CD4-positive, alpha-beta T cell treated with Interferon alpha-2 for 1 hour (primary cell): ENCODE results near the gene TMEM269.

Source experiments
- DNase-seq, 2 donors: peaks; one replicate each; pipeline ENCODE4 v3.0.0-alpha.2; 2020 to 2022

The TMEM269 gene

DNA sequence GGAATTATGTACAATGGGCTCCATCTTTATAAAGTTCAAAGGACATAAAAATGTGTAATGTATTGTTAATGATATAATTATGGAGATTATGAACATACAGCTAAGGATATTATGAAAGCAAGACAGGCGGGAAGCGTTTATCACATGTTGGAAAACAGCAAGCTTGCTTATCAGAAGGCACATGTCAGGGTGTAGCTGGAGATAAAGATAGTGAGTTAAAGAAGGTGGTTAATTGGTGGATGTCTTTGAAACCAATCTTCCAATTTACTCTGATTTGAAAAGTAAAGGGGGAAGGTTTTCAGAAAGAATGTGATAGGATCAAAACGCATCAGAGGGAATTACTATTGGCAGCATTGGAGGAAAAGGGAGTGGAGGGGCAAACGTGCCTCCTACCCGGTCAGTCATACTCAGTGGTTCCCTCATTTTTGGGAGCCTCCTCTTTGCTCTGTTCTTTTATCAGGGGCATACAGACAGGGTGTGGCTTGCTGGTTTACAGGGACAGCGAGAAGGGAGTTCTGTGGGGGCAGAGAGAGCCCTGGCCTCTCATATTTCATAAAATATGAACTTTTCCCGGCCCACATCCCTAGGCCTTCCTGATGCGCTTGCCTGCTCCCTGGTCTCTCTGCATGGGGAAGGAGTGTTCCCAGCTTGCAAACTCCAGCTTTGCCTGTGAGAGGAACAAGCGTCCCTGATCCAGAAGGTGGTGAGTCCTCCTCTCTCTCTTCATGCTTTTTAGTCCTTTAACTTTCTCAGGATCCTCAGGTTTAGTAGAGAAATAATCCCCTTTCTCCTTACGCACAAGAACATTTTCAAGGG lies 40.5 kb downstream of the TMEM269 start:
- no peak for DNase-seq

DNA sequence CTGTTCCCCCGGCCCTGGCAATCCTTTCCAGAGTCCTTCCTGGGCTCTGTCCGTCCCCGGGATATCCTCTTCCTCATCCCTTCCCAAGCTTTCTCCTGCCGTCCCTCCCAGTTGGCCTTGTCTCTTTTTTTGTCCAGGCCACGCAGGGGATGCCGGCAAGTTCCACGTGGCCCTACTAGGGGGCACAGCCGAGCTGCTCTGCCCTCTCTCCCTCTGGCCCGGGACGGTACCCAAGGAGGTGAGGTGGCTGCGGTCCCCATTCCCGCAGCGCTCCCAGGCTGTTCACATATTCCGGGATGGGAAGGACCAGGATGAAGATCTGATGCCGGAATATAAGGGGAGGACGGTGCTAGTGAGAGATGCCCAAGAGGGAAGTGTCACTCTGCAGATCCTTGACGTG lies 45.8 kb downstream of the TMEM269 start:
- DNase-seq = no peak

DNA sequence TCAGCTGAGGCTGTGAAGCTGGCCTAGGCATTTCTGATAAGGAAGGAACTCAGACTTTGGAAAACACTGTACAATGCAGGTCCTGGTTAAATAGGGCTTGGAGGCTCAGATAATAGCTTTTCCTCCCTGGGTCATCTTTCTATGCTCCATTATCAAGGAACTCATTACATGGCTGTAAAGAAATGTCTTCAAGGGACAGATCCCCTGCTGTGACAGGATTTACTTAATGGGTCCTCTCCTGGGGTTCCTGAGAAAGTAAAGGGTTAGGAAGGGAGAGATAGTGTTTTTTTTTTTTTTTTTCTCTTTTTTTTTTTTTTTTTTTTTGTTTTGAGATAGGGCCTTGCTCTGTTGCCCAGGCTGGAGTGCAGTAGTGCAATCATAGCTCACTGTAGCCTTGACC lies 46.5 kb downstream of the TMEM269 start:
- no peak for DNase-seq

DNA sequence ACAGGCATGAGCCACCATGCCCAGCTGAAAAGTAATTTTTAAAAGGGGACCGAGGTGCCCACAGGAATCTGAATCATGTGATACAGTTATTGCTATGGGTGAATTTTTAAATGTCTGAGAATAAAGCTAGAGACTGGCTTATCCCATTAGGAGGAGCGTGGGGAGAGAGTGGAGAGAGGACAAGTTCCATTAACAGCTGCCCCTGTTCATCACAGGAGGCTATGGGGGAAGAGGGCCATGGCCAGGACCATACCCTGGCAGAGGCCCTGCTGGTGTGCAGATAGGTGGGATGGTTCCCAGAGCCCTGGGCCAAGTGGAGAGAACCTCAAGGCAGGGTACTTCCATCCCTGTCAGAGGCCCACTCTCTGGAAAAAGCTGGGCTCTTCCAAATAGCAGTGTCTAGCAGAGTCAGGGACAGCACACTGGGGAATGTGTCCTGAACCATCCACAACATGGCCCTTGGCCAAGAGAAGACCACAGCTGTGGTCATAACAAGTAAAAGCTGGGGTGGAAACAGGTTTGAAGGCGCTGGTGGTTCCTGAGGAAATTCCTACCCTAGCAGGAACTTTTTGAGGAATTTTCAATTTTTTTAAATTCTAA lies 48.0 kb downstream of the TMEM269 start:
- DNase-seq = no peak

DNA sequence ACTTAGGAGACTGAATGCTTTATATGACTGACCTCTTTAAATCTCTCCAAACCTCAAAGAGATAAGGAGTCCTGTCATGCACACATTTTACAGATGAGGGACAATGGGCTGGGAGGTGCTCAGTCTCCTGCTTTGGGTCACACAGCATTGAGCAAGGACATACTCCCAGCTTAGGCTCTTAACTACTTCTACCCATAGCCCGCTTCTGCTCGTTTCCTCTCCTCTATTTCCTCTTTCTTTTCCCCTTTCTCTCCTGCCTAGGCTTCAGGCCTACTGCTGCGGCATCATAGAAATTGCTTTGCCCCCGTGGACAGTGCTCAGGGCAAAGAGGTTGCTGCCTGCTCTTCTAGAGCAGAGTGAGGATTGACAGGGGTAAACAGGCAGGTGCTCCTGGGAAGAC lies 49.2 kb downstream of the TMEM269 start:
- no peak for DNase-seq

DNA sequence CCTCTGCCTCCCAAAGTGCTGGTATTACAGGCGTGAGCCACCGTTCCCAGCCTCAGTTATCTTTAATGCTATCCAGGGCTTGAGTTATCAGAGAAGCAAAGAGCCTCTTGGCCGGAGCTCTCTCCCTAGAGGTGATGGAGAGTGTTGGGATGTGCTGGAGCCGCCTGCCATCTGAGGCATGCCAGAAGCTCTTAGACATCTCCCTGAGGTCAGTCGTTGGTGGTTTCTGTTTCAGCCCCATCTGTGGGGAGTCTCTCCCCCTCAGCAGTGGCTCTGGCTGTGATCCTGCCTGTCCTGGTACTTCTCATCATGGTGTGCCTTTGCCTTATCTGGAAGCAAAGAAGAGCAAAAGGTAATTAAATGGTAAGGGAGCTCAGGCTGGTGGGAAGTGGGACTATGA lies 50.0 kb downstream of the TMEM269 start:
- DNase-seq = no peak

DNA sequence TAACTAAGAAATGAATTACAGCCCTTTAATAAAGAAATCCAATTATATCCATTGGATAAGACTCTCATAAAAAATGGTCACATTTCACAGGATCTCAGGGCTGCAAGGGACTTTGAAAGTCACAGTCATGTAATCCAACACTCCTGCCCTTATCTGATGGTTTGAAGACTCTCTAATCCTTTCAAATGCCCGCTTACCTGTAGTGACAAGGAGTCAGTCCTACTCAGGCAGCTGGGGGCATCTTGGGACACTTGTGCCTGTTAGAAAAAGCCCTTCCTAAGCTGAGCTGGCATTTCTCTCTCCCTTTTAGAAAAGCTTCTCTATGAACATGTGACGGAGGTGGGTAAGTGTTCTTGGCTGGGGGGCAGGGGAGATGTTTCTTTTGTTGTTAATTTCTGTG lies 50.6 kb downstream of the TMEM269 start:
- DNase-seq = no peak

DNA sequence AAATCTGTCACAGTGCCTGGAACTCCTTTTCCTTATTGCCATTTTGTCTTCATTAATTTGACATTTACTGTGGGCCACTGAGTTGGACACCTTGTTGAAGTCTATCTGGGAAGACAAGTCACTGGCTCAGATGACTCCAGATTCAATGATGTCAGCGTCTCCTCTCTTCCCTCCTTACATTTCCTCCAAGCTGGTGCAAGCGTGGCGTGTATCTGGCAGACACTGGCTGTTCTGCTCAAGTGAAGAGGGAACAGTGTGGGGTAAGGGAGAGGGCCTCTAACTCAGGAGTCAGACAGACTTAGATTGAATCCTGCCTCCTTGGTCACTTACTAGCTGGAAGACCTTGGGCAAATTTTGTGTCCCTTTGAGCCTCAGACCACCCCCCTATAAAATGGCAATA lies 52.9 kb downstream of the TMEM269 start:
- DNase-seq = no peak

DNA sequence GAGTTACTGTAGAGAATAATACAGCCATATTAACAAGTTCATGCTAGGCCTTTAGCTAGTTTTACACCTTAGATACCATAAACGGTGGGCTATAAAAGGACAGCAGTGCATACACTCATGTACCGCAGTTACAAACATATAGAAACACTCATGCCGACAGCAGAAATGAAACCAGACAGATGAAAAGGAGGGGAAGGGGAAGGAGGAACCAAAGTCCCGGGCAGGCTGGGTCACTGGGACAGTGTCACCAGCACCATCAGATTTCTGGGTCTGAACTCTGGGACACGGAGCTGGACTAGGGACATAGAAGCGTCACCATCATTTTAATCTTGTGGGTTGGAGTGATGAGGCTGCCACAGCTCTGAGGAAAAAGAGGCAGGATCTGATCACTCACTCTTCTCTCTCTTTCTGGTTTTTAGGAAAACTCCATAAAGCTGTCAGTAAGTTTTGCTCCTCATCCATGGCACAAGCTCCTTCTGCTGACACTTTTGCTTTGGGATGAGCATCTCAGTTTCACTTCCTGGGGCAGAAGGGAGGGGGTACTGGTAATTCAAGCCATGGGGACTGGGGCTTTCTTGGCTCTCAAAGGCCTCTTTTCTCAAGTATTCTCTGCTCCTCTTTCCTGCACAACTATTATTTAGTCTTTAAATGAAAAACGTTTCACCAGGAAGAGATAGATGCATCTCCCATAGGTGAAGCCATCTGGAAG lies 53.8 kb downstream of the TMEM269 start:
- DNase-seq = no peak

DNA sequence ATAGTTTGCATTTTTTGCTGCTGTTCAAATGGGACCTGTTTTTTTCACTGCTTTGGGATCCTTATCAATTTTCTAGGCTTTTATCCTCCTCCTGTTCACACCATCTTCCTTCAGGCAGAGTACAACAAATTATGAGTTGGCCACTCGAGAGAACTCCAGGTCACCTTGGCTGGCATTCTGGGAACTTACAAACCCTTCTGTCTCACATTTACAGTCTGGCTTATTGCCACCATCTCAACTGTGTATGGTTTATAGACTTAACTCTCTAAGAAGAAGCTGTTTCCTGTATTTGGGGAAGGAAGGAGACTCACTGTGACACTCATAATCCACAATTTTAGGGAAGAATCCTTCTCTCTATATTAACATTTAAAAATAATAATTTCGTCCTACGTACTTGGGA lies 56.2 kb downstream of the TMEM269 start:
- no peak for DNase-seq

DNA sequence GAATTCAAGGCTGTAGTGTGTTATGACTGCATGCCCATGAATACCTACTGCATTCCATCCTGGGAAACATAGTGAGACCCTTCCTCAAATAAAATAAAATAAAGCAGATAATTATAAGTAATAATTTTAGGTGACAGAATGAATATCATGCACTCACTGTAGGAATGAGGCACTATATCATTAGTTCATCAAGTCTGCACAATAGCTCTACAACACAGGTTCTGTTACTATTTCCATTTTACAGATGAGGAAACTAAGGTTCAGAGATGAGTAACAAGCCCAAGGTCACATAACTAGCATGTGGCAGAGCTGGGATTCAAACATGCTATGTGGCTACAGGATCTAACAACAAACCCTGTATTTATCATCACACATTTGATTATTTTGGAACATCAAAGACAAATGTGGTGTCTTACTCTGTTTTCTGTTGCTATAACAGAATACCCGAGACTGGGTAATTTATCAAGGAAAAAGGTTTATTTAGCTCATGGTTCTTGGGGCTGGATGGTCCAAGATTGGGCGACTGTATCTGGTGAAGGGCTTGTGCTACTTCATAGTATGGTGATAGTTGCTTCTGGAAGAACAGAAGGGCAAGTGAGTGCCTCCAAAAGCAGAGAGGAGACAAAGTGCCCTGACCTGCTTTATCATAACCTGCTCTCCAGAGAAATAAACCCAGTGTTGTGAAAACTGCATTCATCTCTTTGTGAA lies 56.8 kb downstream of the TMEM269 start:
- DNase-seq = no peak

DNA sequence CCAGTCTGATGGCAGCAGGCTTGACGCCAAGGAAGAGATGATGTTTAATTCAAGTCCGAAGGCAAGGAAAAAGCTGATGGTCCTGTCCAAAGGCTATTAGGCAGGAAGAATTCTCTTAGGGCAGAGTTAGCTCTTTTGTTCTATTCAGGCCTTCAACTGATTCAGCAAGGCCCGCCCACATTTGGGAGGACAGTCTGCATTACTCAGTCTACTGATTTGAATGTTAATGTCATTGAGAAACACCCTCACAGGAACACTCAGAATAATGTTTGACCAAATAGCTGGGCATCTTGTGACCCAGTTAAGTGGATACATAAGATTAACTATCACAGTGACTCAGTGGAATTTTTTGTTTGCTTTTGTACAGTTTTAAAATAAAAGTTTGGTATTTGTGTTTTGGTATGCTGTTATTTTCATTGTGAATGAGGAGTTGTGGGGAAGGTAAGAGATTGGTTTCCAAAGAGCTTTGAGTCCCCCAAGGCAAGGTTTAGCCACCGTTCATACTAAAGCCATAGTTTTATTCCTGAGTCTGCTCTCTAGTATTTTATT lies 59.9 kb downstream of the TMEM269 start:
- DNase-seq = no peak

DNA sequence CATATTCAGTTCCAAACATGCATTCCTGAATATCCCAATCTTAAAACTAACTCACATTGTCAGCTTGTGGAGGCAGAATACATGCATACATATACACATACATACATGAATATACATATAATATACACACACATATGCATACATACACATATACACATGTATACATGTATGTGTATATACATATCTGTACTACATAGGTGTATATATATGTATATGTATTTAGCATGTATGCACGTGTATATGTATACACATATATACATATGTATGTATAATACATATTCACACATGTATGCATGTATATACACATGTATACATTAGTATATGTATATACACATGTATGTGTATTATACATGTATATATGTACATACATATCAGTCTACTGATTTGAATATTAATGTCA lies 60.4 kb downstream of the TMEM269 start:
- no peak for DNase-seq

DNA sequence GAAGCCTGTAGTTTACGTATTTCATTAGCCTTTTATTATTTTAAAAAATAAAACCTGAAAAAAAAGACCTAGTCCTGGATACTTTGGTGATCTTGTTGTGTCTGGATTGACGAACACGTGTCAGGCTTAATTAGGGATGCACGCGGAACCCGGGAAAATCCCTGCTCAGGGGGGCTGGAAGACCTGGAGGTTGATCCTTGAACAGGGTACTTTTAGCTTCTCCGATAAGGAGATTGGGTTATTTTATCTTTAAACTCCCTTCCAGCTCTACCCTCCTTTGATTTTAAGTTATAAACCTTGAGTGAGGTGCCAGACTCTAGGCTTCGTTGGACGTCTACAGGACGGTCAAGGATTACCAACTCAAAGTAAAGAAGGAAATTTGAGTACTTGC lies 61.1 kb downstream of the TMEM269 start:
- DNase-seq = no peak

DNA sequence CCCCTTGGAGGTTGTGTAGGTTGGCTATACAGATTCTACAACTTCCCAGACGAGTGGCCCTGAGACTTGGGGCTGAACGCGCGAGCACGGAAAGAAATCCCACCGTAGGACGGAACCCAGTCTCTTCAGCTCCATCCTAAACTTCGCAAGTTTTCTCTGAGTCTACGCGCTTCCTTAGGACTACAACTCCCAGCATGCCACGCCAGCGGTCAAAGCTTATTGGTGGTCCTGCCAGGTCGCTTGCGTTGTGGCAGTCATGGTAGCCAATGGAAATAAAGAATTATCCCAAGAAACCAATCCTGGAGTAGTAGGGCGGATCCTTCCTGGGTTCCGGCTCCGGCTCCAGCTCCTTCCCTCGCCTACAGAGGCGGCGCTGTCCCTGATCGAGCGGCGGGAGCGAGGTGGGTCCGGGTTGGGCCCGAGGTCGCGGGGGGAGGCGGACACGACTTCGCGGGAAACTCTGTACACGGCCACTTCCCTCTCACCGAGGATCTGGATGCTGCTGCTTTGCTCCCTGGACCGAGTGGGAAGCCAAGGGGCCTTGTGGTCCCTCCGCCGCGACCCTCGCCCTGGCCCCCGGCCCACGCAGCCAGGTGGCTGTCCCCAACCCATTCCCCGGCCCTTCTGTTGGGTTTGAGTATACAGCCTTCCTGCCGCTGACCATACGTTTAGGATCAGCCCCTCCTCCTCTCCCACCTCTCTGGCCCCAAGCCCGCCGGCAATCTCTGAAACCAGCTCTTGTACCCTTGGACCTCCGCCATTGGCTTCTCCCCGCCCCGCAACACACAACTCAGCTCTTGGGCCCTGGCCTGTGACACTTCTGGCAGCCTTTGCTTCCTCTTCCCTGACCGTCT lies 61.7 kb downstream of the TMEM269 start, which contains the start of gene ZNF691:
Gene ZNF691, plus strand, starts transcription at position 357 of the 854 bp plus-strand sequence. CDS start 3,046 bp downstream, outside the sequence.
- DNase-seq = peak; percentile 92 to 94

DNA sequence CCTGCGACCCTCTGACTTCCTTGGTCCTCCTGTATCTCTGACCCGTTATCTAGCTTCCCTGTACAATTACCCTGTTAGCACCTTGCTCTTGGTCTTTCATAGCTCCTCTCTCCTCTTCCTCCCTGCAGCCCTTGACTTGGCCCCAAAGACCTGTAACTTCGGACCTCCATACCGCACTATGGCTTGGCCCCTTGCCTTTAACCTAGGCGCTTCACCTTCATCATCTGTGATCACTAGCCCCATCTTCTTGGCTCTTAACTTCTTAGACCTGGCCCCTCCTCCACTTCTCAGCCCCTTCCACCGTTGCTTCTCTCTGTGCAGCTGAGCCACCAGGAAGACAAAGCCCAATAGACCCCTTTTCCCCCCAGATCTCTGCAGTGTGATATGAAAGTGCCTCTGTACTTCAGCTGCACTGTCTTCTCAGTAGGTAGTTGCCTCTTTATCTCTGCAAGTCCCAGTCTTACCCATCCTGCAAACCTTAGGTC lies 62.4 kb downstream of the TMEM269 start:
- no peak for DNase-seq

DNA sequence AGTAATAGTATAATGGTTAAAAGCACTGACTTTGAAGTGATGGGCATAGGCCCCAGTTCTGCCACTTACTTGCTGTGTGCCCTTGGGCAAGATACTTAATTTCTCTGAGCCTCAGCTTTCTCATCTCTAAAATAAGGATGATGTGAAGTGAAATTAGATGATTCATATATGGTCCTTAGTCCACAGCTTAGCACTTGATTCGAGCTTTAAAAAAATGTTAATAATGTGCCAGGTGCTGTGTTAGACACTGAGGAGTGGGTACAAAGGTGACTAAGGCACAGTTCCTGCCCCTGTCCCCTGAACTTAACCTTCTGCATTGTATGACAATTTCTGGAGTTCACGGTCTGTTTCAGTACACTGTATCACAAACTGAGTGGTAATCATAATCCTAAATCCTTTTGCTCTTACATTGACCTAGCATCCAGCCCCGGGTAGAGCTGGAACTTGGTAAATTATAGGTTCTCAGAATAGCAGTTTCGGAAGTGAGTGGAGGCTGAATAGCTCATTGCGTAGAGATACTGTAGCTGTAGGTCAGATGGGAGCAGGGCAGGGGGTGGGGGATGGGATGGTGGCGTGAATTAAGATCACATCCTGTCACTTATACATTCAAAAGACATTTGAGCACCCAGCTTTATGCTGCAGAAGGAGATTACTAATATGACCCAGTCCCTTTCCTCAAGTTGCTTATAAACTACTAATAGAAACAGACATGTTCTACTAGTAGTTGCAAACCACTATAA lies 63.1 kb downstream of the TMEM269 start:
- no peak for DNase-seq

DNA sequence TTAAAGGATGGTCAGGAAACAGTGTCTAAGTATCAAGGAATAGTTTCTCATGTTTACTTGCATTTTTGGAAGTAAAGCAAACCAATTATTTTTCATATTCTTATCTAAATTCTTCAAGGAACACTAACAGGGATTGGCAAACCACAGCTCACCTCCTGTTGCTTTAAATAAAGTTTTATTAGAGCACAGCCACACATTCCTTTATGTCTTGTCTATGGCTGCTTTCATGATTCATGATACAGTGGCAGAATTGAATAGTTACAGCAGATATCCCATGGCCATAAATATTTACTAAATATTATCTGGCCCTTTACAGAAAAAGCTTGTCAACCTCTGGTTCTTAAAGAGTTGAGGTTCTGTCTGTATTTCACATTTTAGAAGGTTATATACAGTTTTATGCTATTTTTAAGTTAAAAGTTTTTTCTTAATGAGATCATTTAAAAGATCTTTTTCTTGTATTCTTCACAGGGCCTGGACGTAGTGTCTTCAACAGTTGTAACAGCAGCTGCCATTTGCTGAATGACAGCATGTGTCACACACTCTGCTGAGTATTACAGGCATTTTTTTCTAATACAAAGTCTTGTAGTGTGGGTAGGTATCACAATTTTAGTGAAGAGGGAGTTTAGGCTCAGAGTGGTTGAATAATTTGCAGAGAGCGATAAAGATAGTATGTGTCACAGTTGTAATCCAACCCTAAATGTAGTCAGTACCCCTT lies 64.2 kb downstream of the TMEM269 start:
- no peak for DNase-seq

DNA sequence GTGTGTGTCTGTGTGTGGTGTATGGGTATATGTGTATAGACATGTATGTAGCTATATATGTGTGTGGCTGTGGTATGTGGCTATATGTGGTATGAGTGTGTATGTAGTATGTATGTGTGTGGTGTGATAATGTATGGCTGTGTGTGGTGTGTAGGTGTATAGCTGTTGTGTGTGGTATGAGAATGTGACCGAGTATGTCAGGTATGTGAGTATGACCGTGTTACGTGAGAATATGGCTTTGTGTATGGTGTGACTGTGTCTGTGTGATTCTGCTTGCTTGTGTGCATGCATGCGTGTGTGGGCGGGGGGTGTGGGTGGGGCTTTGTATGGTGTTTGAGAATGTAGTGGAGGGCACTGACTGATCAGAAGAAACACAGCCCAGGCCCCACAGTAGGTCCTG lies 65.2 kb downstream of the TMEM269 start:
- no peak for DNase-seq
